ENCODE data around the gene PSMG3. TPM values are rescaled to one million over a fixed set of nuclear protein-coding genes. Genes with fewer than 3 reads are reported as not detected.

PSMG3 gene
- total RNA-seq, 4 donors from 2014 or later: 13.5 to 39.7 (median 31.5) TPM

DNA sequence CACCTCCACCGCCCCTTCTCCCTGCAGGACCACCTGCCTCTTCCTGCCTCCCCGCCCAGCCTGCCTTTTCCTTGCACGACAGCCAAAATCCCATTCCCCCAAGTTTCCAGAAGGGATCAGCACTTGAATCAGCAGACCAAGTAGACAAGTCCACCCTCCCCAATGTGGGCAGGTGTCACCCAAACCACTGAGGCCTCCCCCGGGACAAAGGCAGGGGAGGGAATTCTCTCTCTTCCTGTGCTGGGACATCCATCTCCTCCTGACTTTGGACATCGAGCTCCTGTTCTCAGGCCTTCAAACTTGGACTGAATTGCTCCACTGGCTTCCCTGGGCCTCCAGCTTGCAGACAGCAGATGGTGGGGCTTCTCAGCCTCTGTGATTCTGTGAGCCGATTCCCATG lies 21.6 kb upstream of the PSMG3 start:
- TF ChIP-seq, protein P1, sequence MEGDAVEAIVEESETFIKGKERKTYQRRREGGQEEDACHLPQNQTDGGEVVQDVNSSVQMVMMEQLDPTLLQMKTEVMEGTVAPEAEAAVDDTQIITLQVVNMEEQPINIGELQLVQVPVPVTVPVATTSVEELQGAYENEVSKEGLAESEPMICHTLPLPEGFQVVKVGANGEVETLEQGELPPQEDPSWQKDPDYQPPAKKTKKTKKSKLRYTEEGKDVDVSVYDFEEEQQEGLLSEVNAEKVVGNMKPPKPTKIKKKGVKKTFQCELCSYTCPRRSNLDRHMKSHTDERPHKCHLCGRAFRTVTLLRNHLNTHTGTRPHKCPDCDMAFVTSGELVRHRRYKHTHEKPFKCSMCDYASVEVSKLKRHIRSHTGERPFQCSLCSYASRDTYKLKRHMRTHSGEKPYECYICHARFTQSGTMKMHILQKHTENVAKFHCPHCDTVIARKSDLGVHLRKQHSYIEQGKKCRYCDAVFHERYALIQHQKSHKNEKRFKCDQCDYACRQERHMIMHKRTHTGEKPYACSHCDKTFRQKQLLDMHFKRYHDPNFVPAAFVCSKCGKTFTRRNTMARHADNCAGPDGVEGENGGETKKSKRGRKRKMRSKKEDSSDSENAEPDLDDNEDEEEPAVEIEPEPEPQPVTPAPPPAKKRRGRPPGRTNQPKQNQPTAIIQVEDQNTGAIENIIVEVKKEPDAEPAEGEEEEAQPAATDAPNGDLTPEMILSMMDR (IDR thresholded peaks at IDR 0.05; ENCODE audit: low read depth): no peak

- TF ChIP-seq, protein P1 (IDR thresholded peaks at IDR 0.05; ENCODE audit: low read depth): no peak
These were observed 21.1 kb upstream of the PSMG3 start for GRCh38 chr7:1590887-1591286.

DNA sequence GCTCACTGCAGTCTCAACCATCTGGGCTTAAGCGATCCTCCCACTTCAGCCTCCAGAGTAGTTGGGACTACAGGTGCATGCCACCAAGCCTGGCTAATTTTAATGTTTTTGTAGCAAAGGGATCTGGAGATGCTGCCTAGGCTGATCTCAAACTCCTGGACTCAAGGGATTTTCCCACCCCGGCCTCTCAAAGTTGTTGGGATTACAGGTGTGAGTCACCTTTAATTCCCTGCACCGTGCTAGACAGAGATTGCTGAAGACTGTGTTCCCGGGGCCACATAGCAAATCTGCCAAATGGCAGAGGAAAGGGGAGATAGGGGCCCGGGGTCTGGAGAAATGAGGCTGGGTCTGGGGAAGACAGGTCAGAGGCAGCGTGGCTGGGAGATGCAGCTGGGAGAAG lies 20.6 kb upstream of the PSMG3 start:
- TF ChIP-seq, protein P1 (IDR thresholded peaks at IDR 0.05; ENCODE audit: low read depth): no peak

GRCh38 chr7:1588978-1589377 lies 19.1 kb upstream of the PSMG3 start:
- TF ChIP-seq, protein P1 (IDR thresholded peaks at IDR 0.05; ENCODE audit: low read depth): no peak

GRCh38 chr7:1587738-1588137 lies 17.9 kb upstream of the PSMG3 start:
- TF ChIP-seq, protein P1 (IDR thresholded peaks at IDR 0.05; ENCODE audit: low read depth): no peak

DNA sequence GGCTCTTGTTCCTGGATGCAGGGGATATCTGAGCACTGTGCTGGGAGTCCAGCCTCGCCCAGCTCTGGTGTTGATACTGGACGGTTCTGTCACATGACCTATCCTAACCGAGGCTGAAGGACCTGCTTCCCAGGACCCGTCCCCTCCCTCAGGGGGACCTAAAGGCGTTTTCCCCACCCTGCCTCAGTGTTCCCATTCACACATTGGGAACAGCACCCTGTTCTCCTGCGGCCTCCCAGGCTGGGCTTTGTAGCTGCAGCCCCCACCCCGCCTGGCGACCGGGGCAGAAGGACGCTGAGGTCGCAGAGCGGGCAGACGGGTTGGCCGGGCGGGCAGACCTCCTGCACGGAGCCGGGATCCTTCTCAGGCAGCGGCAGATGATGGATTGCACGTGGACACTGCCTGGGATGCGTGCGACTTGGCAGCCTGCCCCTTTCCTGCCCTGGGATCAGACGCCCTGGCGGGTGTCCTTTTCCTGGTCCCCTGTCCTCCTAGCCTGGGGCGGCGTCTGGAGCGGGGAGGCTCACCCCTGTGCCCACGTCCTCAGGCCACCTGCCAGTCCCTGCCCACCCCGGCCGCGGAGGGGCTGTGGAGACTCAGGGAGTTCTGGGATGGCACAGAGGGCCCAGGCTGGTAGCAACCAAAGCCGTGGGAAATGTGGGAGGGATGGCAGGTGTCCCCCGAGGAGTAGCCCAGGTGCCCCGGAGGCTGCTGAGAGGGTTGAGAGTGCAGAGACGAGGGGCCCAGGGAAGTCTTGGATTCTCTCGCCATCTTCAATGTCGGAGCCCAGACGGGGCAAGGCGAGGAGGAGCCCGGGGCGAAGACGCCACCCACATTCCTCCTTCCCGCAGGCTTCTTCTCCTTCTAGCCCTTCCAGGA lies 17.2 kb upstream of the PSMG3 start:
- TF ChIP-seq, protein P1 (IDR thresholded peaks at IDR 0.05; ENCODE audit: low read depth): no peak

DNA sequence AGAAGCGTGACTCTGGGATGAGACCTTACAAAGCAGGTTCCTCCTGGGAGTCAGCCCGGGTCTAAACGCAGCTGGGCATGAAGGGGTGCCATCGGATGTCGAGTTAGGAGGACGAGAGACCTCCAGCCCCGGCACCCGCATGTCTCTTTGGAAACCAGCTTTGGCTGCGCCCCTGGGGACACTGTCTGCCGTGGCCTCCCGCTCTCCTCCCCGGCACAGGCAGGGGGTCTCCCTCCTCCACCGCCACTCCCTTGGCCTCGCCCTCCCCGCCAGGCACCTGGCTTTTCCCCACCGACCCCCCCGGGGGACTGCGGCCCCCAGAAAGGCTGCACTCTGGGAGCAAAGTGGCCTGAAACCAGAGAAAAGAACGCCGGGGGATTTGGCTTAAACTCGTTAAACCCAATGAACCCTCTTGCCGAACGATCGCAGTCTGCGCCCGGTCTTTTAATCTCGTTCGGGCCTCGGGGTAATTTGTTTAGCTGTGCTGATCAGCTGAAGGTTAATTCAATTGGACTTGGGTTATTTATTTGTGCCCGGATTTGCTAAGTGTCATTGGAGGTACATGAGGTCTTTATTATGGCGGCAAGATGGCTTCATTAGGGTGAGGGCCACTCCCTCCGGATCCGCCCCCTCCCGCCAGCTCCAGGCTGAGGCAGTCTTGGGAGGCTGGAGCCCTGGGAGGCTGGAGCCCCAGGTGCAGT lies 16.4 kb upstream of the PSMG3 start:
- TF ChIP-seq, protein P1 (IDR thresholded peaks at IDR 0.05; ENCODE audit: low read depth): no peak

Measured in subcutaneous adipose tissue (tissue), 4 donors.